MCF 10A (cell line): ENCODE results near the gene SUMO2. TPM values are rescaled to one million over a fixed set of nuclear protein-coding genes. Genes with fewer than 3 reads are reported as not detected.

Experiments used
- BruUV-seq: library from RNA; stranded (reverse); fragments of 400-500 nt; replicated peaks from 2 replicates; lab custom pipeline; 2021; lab: Mats Ljungman, UMichigan
- CTCF ChIA-PET: fragments of 300-600 bp; sonication (Branson Sonifier 250); formaldehyde crosslinking; extraction: SDS; loops from one replicate; lab custom pipeline; 2021; ENCODE audit warnings: antibody characterized with exemption, inconsistent platforms; lab: Yijun Ruan, JAX
- POLR2A ChIA-PET: fragments of 300-600, 350-650 bp; sonication (Branson Sonifier 250); formaldehyde crosslinking; extraction: SDS; loops from one replicate; lab custom pipeline; 2020; ENCODE audit warnings: antibody characterized with exemption, inconsistent platforms; lab: Yijun Ruan, JAX
- DNase-seq: peaks from one replicate; pipeline ENCODE4 v3.0.0-alpha.2; 2018; ENCODE audit not compliant: unreplicated experiment
- H3K27ac Mint-ChIP-seq: one replicate; pipeline ENCODE4 v1.8.0; 2022; ENCODE audit warnings: mild to moderate bottlenecking, low read depth, mixed read lengths; ENCODE audit not compliant: unreplicated experiment
- H3K27me3 Mint-ChIP-seq: one replicate; pipeline ENCODE4 v1.8.0; 2022; ENCODE audit warnings: mixed read lengths; ENCODE audit not compliant: insufficient read depth, unreplicated experiment
- H3K36me3 Mint-ChIP-seq: one replicate; pipeline ENCODE4 v1.8.0; 2022; ENCODE audit warnings: mild to moderate bottlenecking, moderate library complexity, mixed read lengths; ENCODE audit not compliant: insufficient read depth, unreplicated experiment
- H3K4me1 Mint-ChIP-seq: one replicate; pipeline ENCODE4 v1.8.0; 2022; ENCODE audit warnings: mixed read lengths; ENCODE audit not compliant: insufficient read depth, unreplicated experiment
- H3K4me3 Mint-ChIP-seq: one replicate; pipeline ENCODE4 v1.8.0; 2022; ENCODE audit warnings: mild to moderate bottlenecking, moderate library complexity, mixed read lengths; ENCODE audit not compliant: unreplicated experiment
- H3K9me3 Mint-ChIP-seq: one replicate; pipeline ENCODE4 v1.8.0; 2022; ENCODE audit warnings: mixed read lengths; ENCODE audit not compliant: unreplicated experiment
- intact Hi-C: fragments of 100-400 bp; cut with micrococcal nuclease; formaldehyde crosslinking; loops from 2 replicates; pipeline ENCODE4 v1.14.1; 2022
- total RNA-seq: library from RNA; stranded (reverse); gene quantifications from 2 replicates; pipeline ENCODE4 v1.2.3, GENCODE V29; 2022
- TF ChIP-seq, protein P1 (sequence below): fragments of 200-600 bp; IDR thresholded peaks from one replicate; pipeline ENCODE4 v1.8.0; 2022; ENCODE audit warnings: antibody characterized with exemption, mild to moderate bottlenecking; ENCODE audit not compliant: unreplicated experiment

Gene SUMO2
- total RNA-seq, 1 experiment from 2014 or later, result 186 TPM

DNA sequence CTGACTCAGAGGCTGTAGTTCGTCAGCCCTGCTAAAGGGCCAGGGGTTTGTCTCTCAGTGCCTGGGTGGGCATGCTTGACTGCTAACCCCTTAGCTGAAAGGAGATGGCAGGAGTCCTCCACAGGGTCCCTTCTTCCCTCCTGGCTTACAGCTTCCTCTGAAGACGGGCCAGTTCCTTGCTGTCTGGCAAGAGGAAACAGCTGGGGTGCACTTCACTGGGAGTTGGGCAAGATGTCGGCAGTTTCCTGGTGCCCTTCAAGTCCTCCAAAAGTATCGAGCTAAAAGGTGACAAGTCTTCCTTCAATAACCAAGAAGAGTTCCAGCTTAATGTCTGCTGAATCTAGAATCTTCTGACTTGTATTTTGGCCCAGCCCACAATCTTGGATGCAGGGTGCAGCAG lies 46.1 kb upstream of the SUMO2 start:
- H3K27me3 Mint-ChIP-seq, result no peaks in the 10 kb centered on the region
- H3K4me1 Mint-ChIP-seq, result no peaks in the 10 kb centered on the region
- BruUV-seq, result no TSS peak
- intact Hi-C loops, result no loop called here
- no peak overlapping the region for H3K4me3 Mint-ChIP-seq
- H3K27ac Mint-ChIP-seq, result no peak overlapping the region
- ChIA-PET CTCF (interaction anchor here (0.7 to 1.1 kb wide), 2 partner anchors 11 to 27 kb away, joined by 3 to 6 read pairs; no protein-coding TSS in a partner anchor), POLR2A (interaction anchor here (0.7 to 1.4 kb wide), 6 partner anchors 8 to 391 kb away, joined by 3 to 4 read pairs (median 3); no protein-coding TSS in a partner anchor)
- DNase-seq, result no peak
- no peaks in the 10 kb centered on the region for H3K9me3 Mint-ChIP-seq
- peaks cover 63% of the 10 kb centered on the region for H3K36me3 Mint-ChIP-seq
- TF ChIP-seq, protein P1, sequence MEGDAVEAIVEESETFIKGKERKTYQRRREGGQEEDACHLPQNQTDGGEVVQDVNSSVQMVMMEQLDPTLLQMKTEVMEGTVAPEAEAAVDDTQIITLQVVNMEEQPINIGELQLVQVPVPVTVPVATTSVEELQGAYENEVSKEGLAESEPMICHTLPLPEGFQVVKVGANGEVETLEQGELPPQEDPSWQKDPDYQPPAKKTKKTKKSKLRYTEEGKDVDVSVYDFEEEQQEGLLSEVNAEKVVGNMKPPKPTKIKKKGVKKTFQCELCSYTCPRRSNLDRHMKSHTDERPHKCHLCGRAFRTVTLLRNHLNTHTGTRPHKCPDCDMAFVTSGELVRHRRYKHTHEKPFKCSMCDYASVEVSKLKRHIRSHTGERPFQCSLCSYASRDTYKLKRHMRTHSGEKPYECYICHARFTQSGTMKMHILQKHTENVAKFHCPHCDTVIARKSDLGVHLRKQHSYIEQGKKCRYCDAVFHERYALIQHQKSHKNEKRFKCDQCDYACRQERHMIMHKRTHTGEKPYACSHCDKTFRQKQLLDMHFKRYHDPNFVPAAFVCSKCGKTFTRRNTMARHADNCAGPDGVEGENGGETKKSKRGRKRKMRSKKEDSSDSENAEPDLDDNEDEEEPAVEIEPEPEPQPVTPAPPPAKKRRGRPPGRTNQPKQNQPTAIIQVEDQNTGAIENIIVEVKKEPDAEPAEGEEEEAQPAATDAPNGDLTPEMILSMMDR, result no peak

DNA sequence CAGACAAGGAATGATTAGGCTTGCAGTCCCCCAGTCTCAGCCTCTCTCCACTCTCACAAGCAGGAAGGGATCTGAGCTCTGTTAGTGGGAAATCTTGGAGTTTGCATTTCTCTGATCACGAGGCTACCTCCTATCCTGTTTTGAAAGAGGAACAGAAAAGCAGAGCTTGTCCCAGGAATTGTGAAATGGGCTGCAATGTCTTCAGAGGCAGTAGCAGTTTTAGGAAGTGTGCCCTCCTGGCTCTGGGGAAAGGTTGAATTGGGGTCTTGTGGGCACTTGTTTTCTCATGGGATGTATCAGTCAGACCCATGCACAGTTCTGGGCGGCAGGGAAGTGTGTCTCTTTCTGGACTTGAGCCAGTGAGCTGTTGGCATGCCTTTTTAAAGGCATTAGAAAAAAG lies 45.5 kb upstream of the SUMO2 start:
- H3K27me3 Mint-ChIP-seq, result no peaks in the 10 kb centered on the region
- intact Hi-C loops, result no loop called here
- peaks cover 61% of the 10 kb centered on the region for H3K36me3 Mint-ChIP-seq
- no TSS peak for BruUV-seq
- H3K9me3 Mint-ChIP-seq, result no peaks in the 10 kb centered on the region
- POLR2A ChIA-PET, result interaction anchor here (0.8 to 1.4 kb wide), 4 partner anchors 9 to 20 kb away, joined by 3 to 4 read pairs (median 3); no protein-coding TSS in a partner anchor
- DNase-seq, result no peak
- TF ChIP-seq, protein P1, result no peak
- no peak overlapping the region for H3K27ac Mint-ChIP-seq
- CTCF ChIA-PET, result interaction anchor here (0.7 to 1.1 kb wide), 2 partner anchors 11 to 27 kb away, joined by 3 to 6 read pairs; no protein-coding TSS in a partner anchor
- H3K4me3 Mint-ChIP-seq, result no peak overlapping the region
- no peaks in the 10 kb centered on the region for H3K4me1 Mint-ChIP-seq

DNA sequence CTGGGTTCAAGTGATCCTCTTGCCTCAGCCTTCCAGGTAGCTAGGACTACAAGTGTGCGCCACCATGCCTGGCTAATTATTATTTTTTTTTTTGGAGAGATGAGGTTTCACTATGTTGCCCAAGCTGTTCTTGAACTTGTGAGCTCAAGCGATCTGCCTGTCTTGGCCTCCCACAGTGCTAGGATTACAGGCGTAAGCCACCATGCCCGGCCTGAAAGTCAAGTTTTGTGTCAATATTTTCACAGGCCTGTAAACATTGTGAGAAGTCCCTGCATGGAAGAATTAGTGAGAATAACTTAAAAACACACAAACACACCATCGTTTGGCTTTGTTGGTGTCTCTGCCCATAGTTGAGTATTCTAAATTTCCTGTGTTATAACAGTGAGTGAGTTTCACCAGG lies 45.0 kb upstream of the SUMO2 start:
- H3K9me3 Mint-ChIP-seq, result no peaks in the 10 kb centered on the region

DNA sequence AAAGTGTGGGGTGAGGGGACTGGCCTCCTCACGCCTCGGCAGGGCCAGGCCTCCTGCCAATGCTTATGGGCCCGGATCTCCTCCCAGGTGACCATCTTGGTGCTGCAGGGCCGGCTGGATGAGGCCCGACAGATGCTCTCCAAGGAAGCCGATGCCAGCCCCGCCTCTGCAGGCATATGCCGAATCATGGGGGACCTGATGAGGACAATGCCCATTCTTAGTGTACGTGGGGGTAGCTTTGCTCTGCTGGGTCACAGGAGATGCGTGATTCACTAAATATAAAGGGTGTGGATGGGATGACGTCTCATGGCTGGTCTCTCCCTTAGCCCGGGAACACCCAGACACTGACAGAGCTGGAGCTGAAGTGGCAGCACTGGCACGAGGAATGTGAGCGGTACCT lies 42.3 kb upstream of the SUMO2 start:
- no peak overlapping the region for H3K4me3 Mint-ChIP-seq
- intact Hi-C loops, result no loop called here
- H3K36me3 Mint-ChIP-seq, result peaks cover 53% of the 10 kb centered on the region
- no peak overlapping the region for H3K27ac Mint-ChIP-seq
- no peaks in the 10 kb centered on the region for H3K9me3 Mint-ChIP-seq
- ChIA-PET CTCF (interaction anchor here (0.8 to 1.3 kb wide), 4 partner anchors 13 to 111 kb away, joined by 3 to 4 read pairs (median 4); no protein-coding TSS in a partner anchor), POLR2A (interaction anchor here (0.7 kb wide), 1 partner anchor 35 kb away, joined by 5 read pairs; no protein-coding TSS in a partner anchor)
- H3K4me1 Mint-ChIP-seq, result no peaks in the 10 kb centered on the region
- TF ChIP-seq, protein P1, result no peak
- DNase-seq, result no peak
- no TSS peak for BruUV-seq
- no peaks in the 10 kb centered on the region for H3K27me3 Mint-ChIP-seq

More for the DNA sequence above, 45.0 kb upstream of the SUMO2 start:
- Mint-ChIP-seq H3K27ac (no peak overlapping the region), H3K36me3 (peaks cover 56% of the 10 kb centered on the region), H3K27me3 (no peaks in the 10 kb centered on the region), H3K4me1 (no peaks in the 10 kb centered on the region), H3K4me3 (no peak overlapping the region)
- BruUV-seq, result no TSS peak
- TF ChIP-seq, protein P1, result no peak
- intact Hi-C loops, result no loop called here
- ChIA-PET CTCF (interaction anchor here (0.7 kb wide), 1 partner anchor 31 kb away, joined by 4 read pairs; no protein-coding TSS in a partner anchor), POLR2A (interaction anchor here (0.9 kb wide), 1 partner anchor 10 kb away, joined by 3 read pairs; no protein-coding TSS in a partner anchor)
- no peak for DNase-seq
